HepG2 (cell line): ENCODE results near the gene SMTNL1. TPM values are rescaled to one million over a fixed set of nuclear protein-coding genes. Genes with fewer than 3 reads are reported as not detected.

Experiments
- DMTF1 ChIP-seq: sonication (generic); formaldehyde crosslinking; IDR thresholded peaks from 2 replicates; pipeline ENCODE4 v1.4.0; 2020; ENCODE audit warnings: mild to moderate bottlenecking, missing genetic modification reagents
- IKZF1 ChIP-seq: fragments of 450-650 bp; IDR thresholded peaks from 2 replicates; pipeline ENCODE4 v1.7.1; 2016
- KIAA2018 ChIP-seq: sonication (generic); formaldehyde crosslinking; IDR thresholded peaks from 2 replicates; pipeline ENCODE4 v1.5.0; 2020; ENCODE audit warnings: mild to moderate bottlenecking, missing genetic modification reagents, borderline replicate concordance
- MTF2 ChIP-seq: sonication (generic); formaldehyde crosslinking; IDR thresholded peaks from 2 replicates; pipeline ENCODE4 v1.5.0; 2020; ENCODE audit warnings: missing genetic modification reagents, borderline replicate concordance
- MYNN ChIP-seq: sonication (generic); formaldehyde crosslinking; IDR thresholded peaks from 2 replicates; pipeline ENCODE4 v1.4.0; 2020; ENCODE audit warnings: mild to moderate bottlenecking, low read depth, missing genetic modification reagents
- NCOR1 ChIP-seq: fragments of 200-600 bp; sonication (generic); IDR thresholded peaks from 2 replicates; pipeline ENCODE4 v1.7.0; 2017; ENCODE audit warnings: antibody characterized with exemption, low read length, borderline replicate concordance
- REST ChIP-seq, 2 experiments: IDR thresholded peaks; 2 replicates each; pipeline ENCODE4 v1.6.1; 2011 to 2012; ENCODE audit warnings: low read length in 2 of 2, borderline replicate concordance in 1 of 2, low read depth in 1 of 2, mild to moderate bottlenecking in 1 of 2, moderate library complexity in 1 of 2
- SIX1 ChIP-seq: sonication (generic); formaldehyde crosslinking; IDR thresholded peaks from 2 replicates; pipeline ENCODE4 v1.4.0; 2020; ENCODE audit warnings: missing genetic modification reagents, borderline replicate concordance
- ZFP90 ChIP-seq: sonication (generic); formaldehyde crosslinking; IDR thresholded peaks from 2 replicates; pipeline ENCODE4 v1.8.0; 2022; ENCODE audit warnings: missing genetic modification reagents, mild to moderate bottlenecking, inconsistent platforms, borderline replicate concordance
- ZFP91 ChIP-seq: sonication (generic); formaldehyde crosslinking; IDR thresholded peaks from 2 replicates; pipeline ENCODE4 v1.9.0; 2022; ENCODE audit warnings: missing genetic modification reagents, mild to moderate bottlenecking, borderline replicate concordance
- polyA plus RNA-seq, 8 experiments: library from polyadenylated mRNA; depleted of rRNA in 3 of 8; stranded (reverse) in 7 of 8; unstranded in 1 of 8; fragments of >200 nt; fragmentation: Illumina TruSeq in 4 of 8; extraction: Trizol in 4 of 8; gene quantifications; 2 replicates each; pipeline versions ENCODE4 v1.2.1 to v1.2.3, GENCODE V29; 2011 to 2016; ENCODE audit warnings: low read depth in 4 of 8, missing spikeins in 1 of 8, mixed read lengths in 1 of 8; ENCODE audit not compliant: insufficient read depth in 1 of 8
- total RNA-seq, 5 experiments: library from RNA; depleted of rRNA; stranded (reverse); fragments of >200 nt; fragmentation: Illumina TruSeq; extraction: Trizol; gene quantifications; 2 replicates each; pipeline ENCODE4 v1.2.3, GENCODE V29; 2016; ENCODE audit warnings: low read depth in 1 of 5

Gene SMTNL1
- total and polyA plus RNA-seq, 2 of the 13 experiments (the other 11 are each of a cell fraction or from before 2014, with no cell fraction given) = 0.04 TPM; not detected in 1

GRCh38 chr11:57515332-57516060, 21.9 kb upstream of the SMTNL1 start, which contains the start of gene SLC43A1 (continued):
- TF ChIP-seq KIAA2018 (CRISPR knock-in tag) (no peak), MTF2 (CRISPR knock-in tag) (no peak), SIX1 (peak; percentile 91), IKZF1 (no peak), NCOR1 (no peak), MYNN (CRISPR knock-in tag) (no peak), DMTF1 (no peak), ZFP90 (CRISPR knock-in tag) (peak; percentile 58), REST (IDR thresholded peaks at IDR 0.05; ENCODE audit: borderline replicate concordance in 1 of 2, low read depth in 1 of 2, low read length in 2 of 2) (0 out of 4 replicates have a peak, but pooled peaks of 1 of the 2 experiments have one; percentile 40), ZFP91 (peak; percentile 67; the same call in 1 of the 2 replicates)
